Naive thymus-derived CD4-positive, alpha-beta T cell (primary cell): ENCODE results near the gene DVL1. TPM values are rescaled to one million over a fixed set of nuclear protein-coding genes. Genes with fewer than 3 reads are reported as not detected.
A peak's percentile ranks its signal among the peaks of the same experiment; 100 is the strongest.

Experiments
- ATAC-seq: fragments of 150-1000 bp; cut with Tn5 transposase; 2 replicates; pipeline ENCODE4 v1.10.0; 2021; ENCODE audit warnings: mild to moderate bottlenecking, moderate library complexity
- CTCF ChIA-PET: fragments of 350-600 bp; sonication (Branson Sonifier 250); formaldehyde crosslinking; loops from one replicate; lab custom pipeline; 2021; ENCODE audit warnings: antibody characterized with exemption; lab: Charles Lee
- POLR2A ChIA-PET: fragments of 350-600 bp; sonication (Branson Sonifier 250); formaldehyde crosslinking; loops from one replicate; lab custom pipeline; 2021; ENCODE audit warnings: antibody characterized with exemption, inconsistent platforms; lab: Charles Lee
- DNase-seq, 9 donors: peaks; one replicate each; pipeline versions ENCODE4 v3.0.0 to v3.0.0-alpha.2; 2020 to 2022; ENCODE audit warnings: mixed read lengths in 1 of 9
- H3K27ac ChIP-seq: one replicate; pipeline ENCODE4 v1.7.0; 2013; ENCODE audit warnings: mild to moderate bottlenecking, low read depth, low read length, moderate library complexity
- H3K27me3 ChIP-seq, 2 donors: one replicate each; pipeline ENCODE4 v1.7.0; 2013; ENCODE audit warnings: low read length in 2 of 2, mild to moderate bottlenecking in 2 of 2, moderate library complexity in 2 of 2; ENCODE audit not compliant: control insufficient read depth in 2 of 2, insufficient read depth in 2 of 2
- H3K36me3 ChIP-seq, 3 experiments: 1 replicate in 2 of 3; 2 replicates in 1 of 3; pipeline ENCODE4 v1.7.0; 2013; ENCODE audit warnings: low read length in 3 of 3, mild to moderate bottlenecking in 3 of 3, moderate library complexity in 1 of 3; ENCODE audit not compliant: insufficient read depth in 3 of 3, control insufficient read depth in 2 of 3
- H3K4me1 ChIP-seq, 2 donors: one replicate each; pipeline ENCODE4 v1.7.0; 2013; ENCODE audit warnings: low read length in 2 of 2, mild to moderate bottlenecking in 2 of 2, moderate library complexity in 1 of 2; ENCODE audit not compliant: control insufficient read depth in 2 of 2, insufficient read depth in 2 of 2
- H3K4me3 ChIP-seq: 2 replicates; pipeline ENCODE4 v1.7.0; 2013; ENCODE audit warnings: mild to moderate bottlenecking, low read length
- H3K9me3 ChIP-seq, 3 experiments: 1 replicate in 2 of 3; 2 replicates in 1 of 3; pipeline ENCODE4 v1.7.0; 2013; ENCODE audit warnings: low read length in 3 of 3; ENCODE audit not compliant: control insufficient read depth in 2 of 3
- H3K27ac Mint-ChIP-seq, 9 donors: one replicate each; pipeline ENCODE4 v1.8.0; 2020 to 2022; ENCODE audit warnings: mixed read lengths in 9 of 9, mild to moderate bottlenecking in 8 of 9, moderate library complexity in 5 of 9, inconsistent platforms in 2 of 9
- H3K27me3 Mint-ChIP-seq, 5 donors: one replicate each; pipeline ENCODE4 v1.8.0; 2021 to 2022; ENCODE audit warnings: mixed read lengths in 5 of 5, mild to moderate bottlenecking in 1 of 5
- H3K36me3 Mint-ChIP-seq, 5 donors: one replicate each; pipeline ENCODE4 v1.8.0; 2020 to 2022; ENCODE audit warnings: mixed read lengths in 5 of 5, mild to moderate bottlenecking in 3 of 5, inconsistent platforms in 1 of 5
- H3K4me1 Mint-ChIP-seq, 7 donors: one replicate each; pipeline ENCODE4 v1.8.0; 2020 to 2022; ENCODE audit warnings: mixed read lengths in 7 of 7, mild to moderate bottlenecking in 3 of 7, inconsistent platforms in 1 of 7
- H3K4me3 Mint-ChIP-seq, 10 donors: one replicate each; pipeline ENCODE4 v1.8.0; 2020 to 2022; ENCODE audit warnings: mild to moderate bottlenecking in 10 of 10, mixed read lengths in 10 of 10, moderate library complexity in 6 of 10, inconsistent platforms in 2 of 10
- H3K9me3 Mint-ChIP-seq, 11 donors: one replicate each; pipeline ENCODE4 v1.8.0; 2020 to 2022; ENCODE audit warnings: mixed read lengths in 11 of 11, mild to moderate bottlenecking in 4 of 11, inconsistent platforms in 1 of 11, moderate library complexity in 1 of 11
- intact Hi-C, 2 donors: fragments of 100-400 bp; cut with micrococcal nuclease; formaldehyde crosslinking; loops; one replicate each; pipeline ENCODE4 v1.15.1; 2023
- polyA plus RNA-seq, 2 donors: library from polyadenylated mRNA; unstranded; fragments of 300-500 nt; fragmentation: Illumina TruSeq; gene quantifications; one replicate each; pipeline ENCODE4 v1.2.3, GENCODE V29; 2021
- total RNA-seq, 6 experiments: library from RNA in 5 of 6; stranded (reverse) in 5 of 6; gene quantifications; 1 replicate in 5 of 6; 2 replicates in 1 of 6; pipeline ENCODE4 v1.2.3 and lab custom pipeline; 2021 to 2026

The DVL1 gene
- total RNA-seq (10 to 100 TPM; 40.2 to 54.9 (median 45.9) TPM), polyA plus RNA-seq (1 to 10 TPM in 1 of 2 donors, under 1 TPM in 1; 0.78 to 1.1 TPM), total RNA-seq (lab: John Stamatoyannopoulos, UW) (59.8 reads per million, percentile 75 among the genes with 10 or more reads in this experiment)

DNA sequence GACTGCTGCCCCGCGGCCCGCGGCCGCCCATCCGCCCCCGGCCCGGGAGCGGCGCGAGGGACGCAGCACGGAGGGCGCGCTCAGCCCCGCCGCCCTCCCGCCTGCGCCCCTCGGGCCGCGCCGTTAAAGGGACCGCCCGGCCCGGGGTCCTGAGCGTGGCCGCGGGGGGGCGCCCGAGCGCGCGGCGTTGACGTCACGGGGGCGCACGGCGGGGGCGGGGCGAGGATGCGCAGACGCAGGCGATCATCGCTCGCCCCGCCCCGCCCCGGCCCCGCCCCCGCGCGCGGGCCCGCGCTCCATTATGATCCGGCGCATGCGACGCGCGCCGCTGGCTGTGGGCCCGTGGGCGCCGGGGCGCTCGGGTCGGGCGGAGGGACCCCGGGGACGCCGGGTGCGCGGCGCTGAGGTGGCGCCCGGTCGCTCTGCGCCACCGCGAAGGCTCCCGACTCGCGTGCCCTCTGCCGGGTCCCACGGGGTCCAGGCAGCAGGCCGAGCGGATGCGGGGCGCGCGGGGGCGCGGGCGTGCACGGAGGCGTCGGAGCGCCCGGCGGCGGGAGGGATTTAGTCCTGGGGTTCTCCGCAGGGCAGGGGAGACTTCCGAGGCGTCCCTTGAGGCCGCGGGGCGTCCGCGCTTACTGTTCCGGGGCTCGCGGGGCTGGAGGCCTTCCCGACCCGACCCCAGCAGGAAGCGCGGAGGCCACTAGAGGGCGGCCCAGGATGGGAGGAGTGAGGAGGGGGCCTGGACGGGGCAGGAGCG is at the start of gene DVL1:
Gene DVL1, minus strand, starts transcription at position 163 of the 757 bp plus-strand sequence. CDS start 353 bp downstream, outside the sequence.
- Mint-ChIP-seq H3K4me3 (peak within 1 kb of the TSS; percentile 40 to 85 (median 76)), H3K27ac (peak within 1 kb of the TSS in 5 of 9 donors; percentile 34 to 76 (median 56)), H3K4me1 (peaks cover 13 to 34% (median 29%) of the 10 kb centered on the region in 7 donors), H3K9me3 (peaks cover 0 to 3% (median 0%) of the 10 kb centered on the region in 11 donors), H3K27me3 (peaks cover 0 to 24% (median 9%) of the 10 kb centered on the region in 5 donors), H3K36me3 (peaks cover 0 to 2% (median 0%) of the 10 kb centered on the region in 5 donors)
- peaks cover 0 to 6% of the 10 kb centered on the region in 2 donors for H3K27me3 ChIP-seq
- DNase-seq (peak; percentile 51 to 86 (median 78)), ATAC-seq (peak; percentile 94)
- peaks cover 0 to 19% of the 10 kb centered on the region in 2 donors for H3K4me1 ChIP-seq
- H3K4me3 ChIP-seq, result peak within 1 kb of the TSS; percentile 56
- H3K9me3 ChIP-seq, result no peaks in the 10 kb centered on the region
- ChIA-PET CTCF (no interaction called here), POLR2A (interaction anchor here (2.2 kb wide), 1 partner anchor 26 kb away, joined by 15 read pairs; the partner anchor contains the start of gene AURKAIP1)
- intact Hi-C loops, result loop anchor here (1.0 kb wide), 6 partner anchors 22 to 92 kb away; partner anchors contain the start of genes CPTP (in 1 of the 2), INTS11 (in 1 of the 2) and PUSL1 (in 1 of the 2)
- H3K36me3 ChIP-seq, result no peaks in the 10 kb centered on the region
- peak within 1 kb of the TSS; percentile 92 for H3K27ac ChIP-seq

DNA sequence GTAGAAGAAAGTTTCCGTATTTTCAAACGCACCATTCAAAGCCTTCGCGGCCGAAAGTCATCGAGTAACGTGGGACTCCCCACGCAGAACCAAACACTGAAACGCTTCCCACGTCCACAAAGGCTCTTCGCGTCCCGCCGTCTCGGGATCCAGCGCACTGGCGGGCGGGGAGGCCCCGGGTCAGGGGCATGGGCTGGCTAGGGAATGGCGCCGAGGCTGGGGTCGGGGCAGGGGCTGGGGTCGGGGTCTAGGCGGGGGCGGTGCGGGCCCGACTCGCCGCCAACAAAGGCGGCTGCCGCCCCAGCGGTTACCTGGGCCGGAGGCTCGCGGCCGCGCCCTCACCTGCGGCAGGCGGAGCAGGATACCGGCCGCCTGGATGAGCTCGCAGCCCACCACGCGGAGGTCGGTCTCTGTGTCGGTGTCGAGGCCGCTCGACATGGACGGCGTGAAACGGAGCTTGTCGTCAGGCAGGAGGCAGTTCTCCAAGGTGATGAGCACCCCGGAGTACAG is 49.5 kb upstream of the DVL1 start:
- peak overlapping the region; percentile 69 to 90 (median 87) for H3K27ac Mint-ChIP-seq
- peaks cover 13 to 61% (median 24%) of the 10 kb centered on the region in 3 experiments for H3K36me3 ChIP-seq
- H3K27me3 Mint-ChIP-seq, result no peaks in the 10 kb centered on the region
- peak overlapping the region; percentile 85 to 94 (median 90) for H3K4me3 Mint-ChIP-seq
- H3K9me3 ChIP-seq, result no peaks in the 10 kb centered on the region
- peak overlapping the region; percentile 91 for H3K27ac ChIP-seq
- ChIA-PET POLR2A (interaction anchor here (0.7 to 9.8 kb wide), 12 partner anchors 9 to 301 kb away, joined by 3 to 80 read pairs (median 6); partner anchors contain the start of genes ACAP3, AURKAIP1, MRPL20 and UBE2J2), CTCF (interaction anchor here (1.0 to 2.2 kb wide), 3 partner anchors 11 to 27 kb away, joined by 3 to 7 read pairs (median 5); no protein-coding TSS in a partner anchor)
- DNase-seq, result no peak
- H3K4me1 ChIP-seq, result peaks cover 20 to 23% of the 10 kb centered on the region in 2 donors
- H3K4me3 ChIP-seq, result peak overlapping the region; percentile 82
- no peaks in the 10 kb centered on the region for H3K27me3 ChIP-seq
- peaks cover 0 to 2% (median 0%) of the 10 kb centered on the region in 11 donors for H3K9me3 Mint-ChIP-seq
- H3K36me3 Mint-ChIP-seq, result peaks cover 0 to 32% (median 20%) of the 10 kb centered on the region in 5 donors
- H3K4me1 Mint-ChIP-seq, result peaks cover 22 to 66% (median 43%) of the 10 kb centered on the region in 7 donors
- peak; percentile 1 for ATAC-seq
- intact Hi-C loops, result loop anchor here (1.0 to 2.0 kb wide), 10 partner anchors 9 to 282 kb away; partner anchors contain the start of genes AURKAIP1 (in 2 of the 2), ATAD3A (in 1 of the 2), ATAD3B (in 1 of the 2) and C1orf159 (in 1 of the 2)

DNA sequence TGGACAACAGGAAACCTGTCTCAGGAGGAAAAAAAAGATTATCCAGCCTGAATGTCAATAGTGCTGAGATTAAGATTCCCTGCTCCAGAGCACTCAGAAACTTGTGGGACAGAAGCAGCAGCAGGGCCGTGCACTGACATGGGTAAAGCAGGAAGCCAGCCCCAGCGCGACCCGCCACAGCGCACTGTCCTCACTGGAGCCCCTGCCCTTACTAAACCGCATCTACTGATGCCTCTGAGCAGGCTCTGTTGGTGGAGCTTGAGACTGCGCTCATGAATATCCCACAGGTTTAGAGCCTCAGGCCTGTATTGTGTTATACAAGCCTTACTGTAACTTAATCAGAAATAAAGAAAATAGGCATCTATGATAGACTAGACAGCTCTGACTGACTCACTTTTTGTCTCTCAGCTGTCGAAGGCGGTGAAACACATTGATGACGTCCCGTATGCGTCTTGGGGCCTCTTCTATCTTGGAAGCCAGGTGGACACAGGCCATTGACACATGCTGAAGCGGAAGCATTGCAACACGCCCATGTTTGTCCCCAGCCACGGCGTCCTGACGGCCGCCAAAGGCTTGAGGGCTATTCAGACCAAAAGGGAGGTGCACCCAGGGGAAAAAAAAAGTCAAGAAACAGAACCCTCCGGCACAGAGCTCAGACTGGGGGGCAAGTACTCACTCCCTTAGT is 48.8 kb upstream of the DVL1 start:
- H3K27me3 ChIP-seq, result no peaks in the 10 kb centered on the region
- peak overlapping the region; percentile 85 to 94 (median 89) for H3K4me3 Mint-ChIP-seq
- H3K36me3 ChIP-seq, result peaks cover 20 to 64% (median 32%) of the 10 kb centered on the region in 3 experiments
- no peaks in the 10 kb centered on the region for H3K27me3 Mint-ChIP-seq
- peak overlapping the region; percentile 82 for H3K4me3 ChIP-seq
- peaks cover 22 to 60% (median 41%) of the 10 kb centered on the region in 7 donors for H3K4me1 Mint-ChIP-seq
- DNase-seq (no peak), ATAC-seq (no peak)
- H3K4me1 ChIP-seq, result peaks cover 20 to 23% of the 10 kb centered on the region in 2 donors
- ChIA-PET POLR2A (interaction anchor here (0.9 to 9.8 kb wide), 3 partner anchors 10 to 23 kb away, joined by 6 to 80 read pairs (median 59); partner anchors contain the start of genes AURKAIP1 and MRPL20), CTCF (no interaction called here)
- H3K36me3 Mint-ChIP-seq, result peaks cover 0 to 34% (median 19%) of the 10 kb centered on the region in 5 donors
- peak overlapping the region; percentile 91 for H3K27ac ChIP-seq
- H3K9me3 ChIP-seq, result no peaks in the 10 kb centered on the region
- intact Hi-C loops, result loop anchor here (2.0 kb wide), 3 partner anchors 73 to 123 kb away; partner anchors contain the start of genes CPTP (in 1 of the 2) and INTS11 (in 1 of the 2)
- H3K27ac Mint-ChIP-seq, result peak overlapping the region; percentile 69 to 90 (median 86)
- peaks cover 0 to 2% (median 0%) of the 10 kb centered on the region in 11 donors for H3K9me3 Mint-ChIP-seq

DNA sequence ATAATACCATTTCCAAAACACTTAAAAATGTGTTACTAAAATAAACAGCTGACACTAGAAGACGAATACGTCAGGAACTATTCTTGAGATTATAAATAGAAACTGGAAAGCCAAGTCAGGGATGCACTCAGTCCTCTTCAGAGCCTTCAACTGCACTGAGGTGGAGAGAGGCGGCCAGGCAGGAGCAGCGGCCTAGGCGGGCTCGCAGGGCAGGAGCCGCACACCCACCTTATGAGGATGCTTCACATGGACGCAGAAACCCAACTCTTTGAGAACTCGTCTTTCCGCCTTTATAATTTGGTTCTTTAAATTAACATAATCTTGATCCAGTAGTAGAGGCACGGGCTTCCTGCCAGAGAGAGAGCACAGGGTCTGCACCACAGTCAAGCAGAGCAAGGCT is 45.9 kb upstream of the DVL1 start:
- intact Hi-C loops, result no loop called here
- H3K4me1 Mint-ChIP-seq, result peaks cover 20 to 46% (median 28%) of the 10 kb centered on the region in 7 donors

GRCh38 chr1:1394116-1394515 is 44.9 kb upstream of the DVL1 start:
- Histone ChIP-seq H3K36me3 (peaks cover 47 to 76% (median 50%) of the 10 kb centered on the region in 3 experiments), H3K9me3 (no peaks in the 10 kb centered on the region), H3K4me3 (no peak overlapping the region), H3K27ac (no peak overlapping the region), H3K4me1 (peaks cover 10 to 15% of the 10 kb centered on the region in 2 donors), H3K27me3 (no peaks in the 10 kb centered on the region)
- ChIA-PET CTCF (no interaction called here), POLR2A (interaction anchor here (9.8 kb wide), 1 partner anchor 13 kb away, joined by 80 read pairs; the partner anchor contains the start of gene MRPL20)
- no peak for DNase-seq
- H3K4me1 Mint-ChIP-seq, result peaks cover 17 to 38% (median 20%) of the 10 kb centered on the region in 7 donors
- peaks cover 0 to 2% (median 0%) of the 10 kb centered on the region in 11 donors for H3K9me3 Mint-ChIP-seq
- peaks cover 4 to 52% (median 33%) of the 10 kb centered on the region in 5 donors for H3K36me3 Mint-ChIP-seq
- H3K27ac Mint-ChIP-seq, result peak overlapping the region in 1 of 9 donors; percentile 14
- no peak for ATAC-seq
- H3K4me3 Mint-ChIP-seq, result no peak overlapping the region
- no peaks in the 10 kb centered on the region for H3K27me3 Mint-ChIP-seq
- intact Hi-C loops, result no loop called here

More for the DNA sequence above, 45.9 kb upstream of the DVL1 start:
- no peak for DNase-seq
- ATAC-seq, result no peak
- peak overlapping the region in 8 of 10 donors; percentile 0 to 52 (median 31) for H3K4me3 Mint-ChIP-seq
- Histone ChIP-seq H3K4me3 (no peak overlapping the region), H3K27ac (no peak overlapping the region), H3K9me3 (no peaks in the 10 kb centered on the region), H3K36me3 (peaks cover 42 to 70% (median 47%) of the 10 kb centered on the region in 3 experiments), H3K27me3 (no peaks in the 10 kb centered on the region), H3K4me1 (peaks cover 14 to 18% of the 10 kb centered on the region in 2 donors)
- H3K27ac Mint-ChIP-seq, result peak overlapping the region in 4 of 9 donors; percentile 18 to 79 (median 42)
- H3K27me3 Mint-ChIP-seq, result no peaks in the 10 kb centered on the region
- peaks cover 0 to 2% (median 0%) of the 10 kb centered on the region in 11 donors for H3K9me3 Mint-ChIP-seq
- POLR2A ChIA-PET, result interaction anchor here (9.8 kb wide), 1 partner anchor 12 kb away, joined by 80 read pairs; the partner anchor contains the start of gene MRPL20
- CTCF ChIA-PET, result no interaction called here
- peaks cover 4 to 46% (median 29%) of the 10 kb centered on the region in 5 donors for H3K36me3 Mint-ChIP-seq
